ENCODE data around the gene GRM7.

Gene GRM7

GRCh38 chr3:7146529-7146928 is 285.6 kb downstream of the GRM7 start:
- no peak for DNase-seq (ENCODE audit: low read depth in 2 of 2)

- DNase-seq (ENCODE audit: low read depth in 2 of 2): no peak
Observed at GRCh38 chr3:7158516-7158915, 297.6 kb downstream of the GRM7 start.

- no peak for DNase-seq (ENCODE audit: low read depth in 2 of 2)
Observed at GRCh38 chr3:7160689-7161088, 299.8 kb downstream of the GRM7 start.

- DNase-seq (ENCODE audit: low read depth in 2 of 2): no peak
Observed at GRCh38 chr3:7166460-7166859, 305.5 kb downstream of the GRM7 start.

GRCh38 chr3:7171493-7171892 is 310.6 kb downstream of the GRM7 start:
- DNase-seq (ENCODE audit: low read depth in 2 of 2): no peak

- DNase-seq (ENCODE audit: low read depth in 2 of 2): no peak
Observed at GRCh38 chr3:7172996-7173395, 312.1 kb downstream of the GRM7 start.

GRCh38 chr3:7188551-7188950 is 327.6 kb downstream of the GRM7 start:
- no peak for DNase-seq (ENCODE audit: low read depth in 2 of 2)

- no peak for DNase-seq (ENCODE audit: low read depth in 2 of 2)
Observed at GRCh38 chr3:7190095-7190494, 329.2 kb downstream of the GRM7 start.

- DNase-seq (ENCODE audit: low read depth in 2 of 2): no peak
Observed at GRCh38 chr3:7193269-7193668, 332.4 kb downstream of the GRM7 start.

GRCh38 chr3:7194071-7194835 is 333.3 kb downstream of the GRM7 start:
- no peak for DNase-seq (ENCODE audit: low read depth in 2 of 2)

- DNase-seq (ENCODE audit: low read depth in 2 of 2): no peak
Observed at GRCh38 chr3:7195934-7196333, 335.0 kb downstream of the GRM7 start.

GRCh38 chr3:7201784-7202183 is 340.9 kb downstream of the GRM7 start:
- no peak for DNase-seq (ENCODE audit: low read depth in 2 of 2)

- no peak for DNase-seq (ENCODE audit: low read depth in 2 of 2)
Observed at GRCh38 chr3:7203969-7204847, 343.3 kb downstream of the GRM7 start.

- no peak for DNase-seq (ENCODE audit: low read depth in 2 of 2)
Observed at GRCh38 chr3:7204848-7205156, 343.9 kb downstream of the GRM7 start.

- DNase-seq (ENCODE audit: low read depth in 2 of 2): no peak
Observed at GRCh38 chr3:7205535-7205934, 344.6 kb downstream of the GRM7 start.

- no peak for DNase-seq (ENCODE audit: low read depth in 2 of 2)
Observed at GRCh38 chr3:7205962-7206361, 345.0 kb downstream of the GRM7 start.

GRCh38 chr3:7207125-7207524 is 346.2 kb downstream of the GRM7 start:
- no peak for DNase-seq (ENCODE audit: low read depth in 2 of 2)

- DNase-seq (ENCODE audit: low read depth in 2 of 2): no peak
Observed at GRCh38 chr3:7207928-7208327, 347.0 kb downstream of the GRM7 start.

GRCh38 chr3:7209098-7209497 is 348.2 kb downstream of the GRM7 start:
- DNase-seq (ENCODE audit: low read depth in 2 of 2): no peak

- DNase-seq (ENCODE audit: low read depth in 2 of 2): no peak
Observed at GRCh38 chr3:7211740-7212139, 350.8 kb downstream of the GRM7 start.

- no peak for DNase-seq (ENCODE audit: low read depth in 2 of 2)
Observed at GRCh38 chr3:7215706-7216105, 354.8 kb downstream of the GRM7 start.

GRCh38 chr3:7226393-7226792 is 365.5 kb downstream of the GRM7 start:
- DNase-seq (ENCODE audit: low read depth in 2 of 2): no peak

- DNase-seq (ENCODE audit: low read depth in 2 of 2): no peak
Observed at GRCh38 chr3:7238565-7239295, 377.8 kb downstream of the GRM7 start.
